Memory B cell (primary cell): ENCODE results near the gene DMBX1.
A peak's percentile ranks its signal among the peaks of the same experiment; 100 is the strongest.

Source experiments
- ATAC-seq: fragments of 150-1000 bp; cut with Tn5 transposase; 2 replicates; pipeline ENCODE4 v1.10.0; 2021; ENCODE audit warnings: low read depth, mild to moderate bottlenecking, moderate library complexity
- DNase-seq, 2 donors: peaks; one replicate each; pipeline ENCODE4 v3.0.0; 2022; ENCODE audit warnings: low spot score in 2 of 2
- H3K27ac Mint-ChIP-seq: one replicate; pipeline ENCODE4 v1.8.0; 2022; ENCODE audit warnings: mild to moderate bottlenecking, moderate library complexity, mixed read lengths
- H3K27me3 Mint-ChIP-seq: one replicate; pipeline ENCODE4 v1.8.0; 2022; ENCODE audit warnings: mixed read lengths
- H3K36me3 Mint-ChIP-seq: one replicate; pipeline ENCODE4 v1.8.0; 2022; ENCODE audit warnings: mild to moderate bottlenecking, mixed read lengths
- H3K4me1 Mint-ChIP-seq: one replicate; pipeline ENCODE4 v1.8.0; 2022; ENCODE audit warnings: mixed read lengths
- H3K4me3 Mint-ChIP-seq: one replicate; pipeline ENCODE4 v1.8.0; 2022; ENCODE audit warnings: mild to moderate bottlenecking, moderate library complexity, mixed read lengths
- H3K9me3 Mint-ChIP-seq: one replicate; pipeline ENCODE4 v1.8.0; 2022; ENCODE audit warnings: mixed read lengths

DMBX1 gene

DNA sequence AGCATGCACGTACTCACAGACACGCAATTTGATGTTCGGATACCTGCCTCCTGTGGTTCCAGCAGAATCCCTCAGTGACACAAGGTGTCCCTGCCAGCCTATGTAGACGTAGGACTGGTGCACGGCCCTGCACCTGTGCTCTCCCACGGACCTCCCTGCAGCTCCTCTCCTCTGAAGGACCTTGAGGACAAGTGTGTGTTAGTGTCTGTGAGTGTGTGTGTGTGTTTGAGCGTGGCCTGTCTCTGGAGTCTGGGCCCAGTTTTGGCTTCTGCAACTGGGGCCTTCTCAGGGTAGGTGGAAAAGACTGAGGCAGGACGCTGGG lies 22.5 kb upstream of the DMBX1 start:
- Mint-ChIP-seq H3K4me3 (peak overlapping the region; percentile 76), H3K36me3 (no peaks in the 10 kb centered on the region), H3K4me1 (peaks cover 7% of the 10 kb centered on the region), H3K27me3 (peaks cover 25% of the 10 kb centered on the region), H3K27ac (no peak overlapping the region), H3K9me3 (no peaks in the 10 kb centered on the region)
- ATAC-seq (no peak), DNase-seq (no peak)

DNA sequence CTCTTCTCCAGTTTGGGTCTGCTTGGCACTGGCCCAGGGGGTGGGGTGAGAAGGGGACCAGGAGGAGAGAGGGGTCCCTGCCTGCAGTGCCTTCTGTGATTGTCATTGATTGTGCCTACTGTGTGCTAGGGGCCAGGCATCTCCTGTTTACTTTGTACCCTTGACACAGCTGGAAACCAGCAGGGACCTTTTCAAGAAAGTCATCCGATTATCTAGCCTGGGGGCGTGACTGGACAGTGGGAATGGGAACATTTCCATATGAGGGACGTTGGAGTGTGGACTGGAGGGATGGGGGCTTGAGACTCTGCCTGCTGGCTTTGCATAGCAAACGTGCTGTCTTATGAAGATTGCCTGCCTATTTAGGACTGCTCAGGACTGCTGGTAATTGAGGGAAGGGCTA lies 19.8 kb upstream of the DMBX1 start:
- DNase-seq = no peak
- ATAC-seq = no peak
- H3K4me1 Mint-ChIP-seq = peaks cover 12% of the 10 kb centered on the region
- H3K9me3 Mint-ChIP-seq = no peaks in the 10 kb centered on the region
- no peaks in the 10 kb centered on the region for H3K36me3 Mint-ChIP-seq
- peaks cover 18% of the 10 kb centered on the region for H3K27me3 Mint-ChIP-seq
- H3K27ac Mint-ChIP-seq = no peak overlapping the region
- H3K4me3 Mint-ChIP-seq = no peak overlapping the region

DNA sequence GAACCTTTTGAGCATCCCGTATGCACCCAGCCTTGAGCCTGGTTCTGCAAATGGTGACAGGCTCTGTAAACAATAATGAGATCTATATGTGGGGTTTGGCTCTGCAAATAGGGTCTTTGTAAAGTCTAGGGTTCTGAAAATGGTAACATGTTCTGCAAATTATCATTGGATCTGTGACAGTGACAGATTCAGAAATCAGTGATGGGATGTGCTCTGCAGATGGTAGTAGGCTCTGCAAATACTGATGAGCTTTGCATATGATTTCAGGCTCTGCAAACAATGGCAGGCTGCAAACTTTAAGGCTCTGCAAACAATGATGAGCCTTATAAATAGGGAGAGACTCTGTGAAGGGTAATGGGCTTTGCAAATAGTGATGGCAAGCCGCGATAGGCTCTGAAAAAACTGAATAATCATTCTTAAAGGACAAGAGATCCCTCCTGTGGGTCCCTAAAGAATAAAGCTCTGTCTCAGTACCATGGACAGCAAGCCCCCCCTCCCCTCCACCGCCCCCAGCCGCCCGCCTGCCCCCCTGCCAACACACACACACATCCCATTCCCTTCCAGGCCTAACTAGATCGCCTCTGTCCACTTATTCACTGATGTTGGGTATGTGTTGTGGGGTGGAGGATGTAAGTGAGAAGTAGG lies 17.7 kb upstream of the DMBX1 start:
- ATAC-seq (no peak), DNase-seq (no peak)
- H3K4me3 Mint-ChIP-seq = no peak overlapping the region
- H3K9me3 Mint-ChIP-seq = no peaks in the 10 kb centered on the region
- H3K36me3 Mint-ChIP-seq = no peaks in the 10 kb centered on the region
- H3K4me1 Mint-ChIP-seq = peaks cover 10% of the 10 kb centered on the region
- peaks cover 13% of the 10 kb centered on the region for H3K27me3 Mint-ChIP-seq
- no peak overlapping the region for H3K27ac Mint-ChIP-seq

DNA sequence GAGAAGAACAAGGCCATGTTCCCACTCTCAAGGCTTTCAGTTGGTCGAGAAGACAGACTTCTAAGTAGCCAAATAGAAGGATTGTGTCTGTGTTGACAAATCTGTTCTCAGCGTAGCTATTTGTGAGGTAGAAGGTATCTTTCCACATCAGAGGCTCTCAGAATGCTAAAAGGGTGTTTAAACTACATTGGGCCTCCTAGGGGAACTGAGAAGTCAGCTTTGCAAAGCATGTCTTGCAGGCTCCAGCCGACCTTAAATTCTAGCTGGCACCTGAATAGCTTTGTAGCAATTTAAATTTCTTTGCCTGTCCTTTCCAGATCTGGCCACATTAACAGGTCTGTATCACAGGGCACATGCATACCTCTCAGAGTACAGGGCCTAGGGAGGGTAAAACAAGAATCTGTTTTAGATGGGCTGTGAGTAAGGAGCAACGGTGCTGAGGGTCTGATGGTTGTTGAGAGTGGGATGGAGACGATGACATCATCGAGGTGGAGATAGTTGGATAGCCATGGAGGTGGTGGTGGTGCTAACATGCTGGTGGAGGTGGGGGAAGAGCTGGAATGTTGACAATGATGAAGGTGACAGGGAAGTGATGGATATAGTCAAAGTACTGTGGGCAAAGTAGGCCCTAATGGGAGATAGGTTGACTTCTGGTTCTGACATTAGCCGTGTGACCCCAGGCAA lies 17.0 kb upstream of the DMBX1 start:
- no peaks in the 10 kb centered on the region for H3K36me3 Mint-ChIP-seq
- H3K27ac Mint-ChIP-seq = no peak overlapping the region
- no peak for DNase-seq
- peaks cover 10% of the 10 kb centered on the region for H3K4me1 Mint-ChIP-seq
- ATAC-seq = peak; percentile 18
- no peak overlapping the region for H3K4me3 Mint-ChIP-seq
- H3K9me3 Mint-ChIP-seq = no peaks in the 10 kb centered on the region
- H3K27me3 Mint-ChIP-seq = peaks cover 10% of the 10 kb centered on the region

DNA sequence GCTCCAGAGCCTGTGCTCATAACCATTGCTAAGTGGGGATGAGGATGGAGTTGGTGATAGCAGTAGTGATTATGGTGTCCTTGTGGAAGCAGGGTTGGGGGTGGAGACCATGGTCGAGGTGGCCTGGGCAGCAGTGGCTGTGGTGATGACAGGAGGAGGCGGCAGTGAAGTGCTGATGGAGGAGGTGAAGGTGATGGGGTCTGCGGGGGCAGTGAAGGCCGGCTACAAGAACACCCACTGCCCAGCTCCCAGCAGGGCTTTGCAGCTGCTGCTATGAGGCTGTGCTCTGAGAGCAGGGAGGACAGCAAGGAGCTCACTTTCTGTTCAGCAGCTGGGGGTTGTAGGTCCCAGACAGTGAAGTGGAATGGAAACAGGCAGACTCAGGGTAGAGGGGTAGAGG lies 15.6 kb upstream of the DMBX1 start:
- Mint-ChIP-seq H3K27me3 (peaks cover 7% of the 10 kb centered on the region), H3K27ac (no peak overlapping the region), H3K36me3 (no peaks in the 10 kb centered on the region), H3K4me3 (no peak overlapping the region), H3K9me3 (no peaks in the 10 kb centered on the region), H3K4me1 (peaks cover 10% of the 10 kb centered on the region)
- ATAC-seq (no peak), DNase-seq (no peak)

DNA sequence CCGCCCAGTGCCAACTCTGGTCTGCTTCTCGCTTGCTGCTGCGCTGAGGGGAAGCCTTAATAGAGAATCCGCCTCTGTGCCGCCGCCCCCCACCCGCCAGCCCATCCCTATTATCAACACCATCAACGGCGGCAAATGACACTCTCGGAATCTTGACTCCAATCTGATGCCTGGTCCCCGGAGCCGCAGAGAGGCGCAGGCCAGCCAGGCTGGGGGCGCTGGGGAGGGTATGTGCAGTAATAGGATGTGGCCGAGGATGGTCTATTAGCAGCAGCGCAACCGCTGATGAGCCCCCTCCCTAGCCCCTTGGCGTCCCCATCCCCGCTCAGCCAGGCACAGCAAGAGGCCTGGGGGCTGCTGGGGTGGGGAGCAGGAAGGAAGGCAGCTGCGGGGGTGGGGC lies 15.1 kb upstream of the DMBX1 start:
- Mint-ChIP-seq H3K4me1 (peaks cover 10% of the 10 kb centered on the region), H3K9me3 (no peaks in the 10 kb centered on the region), H3K27ac (no peak overlapping the region), H3K36me3 (no peaks in the 10 kb centered on the region), H3K27me3 (peaks cover 7% of the 10 kb centered on the region), H3K4me3 (no peak overlapping the region)
- DNase-seq = no peak
- ATAC-seq = no peak

DNA sequence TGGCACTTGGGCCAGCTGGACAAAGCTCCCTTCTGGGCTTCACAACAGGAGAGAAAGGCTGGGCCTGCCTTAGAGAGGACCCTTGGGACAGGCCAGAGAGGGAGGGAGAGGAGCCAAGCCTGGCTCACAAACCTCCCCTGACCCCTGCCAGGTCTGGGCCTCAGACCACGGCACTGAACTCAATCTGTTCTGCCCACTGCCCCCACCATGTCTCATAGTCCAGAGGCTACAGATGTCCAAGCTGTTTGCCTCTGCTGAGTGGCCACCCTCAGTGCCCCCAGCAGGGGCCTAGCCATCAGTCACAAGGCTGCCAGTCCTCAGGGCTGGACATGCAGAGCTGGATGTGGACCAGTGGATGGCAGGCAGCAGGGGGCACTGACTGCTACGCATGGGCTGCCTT lies 13.0 kb upstream of the DMBX1 start:
- Mint-ChIP-seq H3K36me3 (no peaks in the 10 kb centered on the region), H3K27me3 (peaks cover 8% of the 10 kb centered on the region), H3K9me3 (no peaks in the 10 kb centered on the region), H3K27ac (no peak overlapping the region), H3K4me3 (no peak overlapping the region), H3K4me1 (peaks cover 10% of the 10 kb centered on the region)
- ATAC-seq = no peak
- DNase-seq = no peak

DNA sequence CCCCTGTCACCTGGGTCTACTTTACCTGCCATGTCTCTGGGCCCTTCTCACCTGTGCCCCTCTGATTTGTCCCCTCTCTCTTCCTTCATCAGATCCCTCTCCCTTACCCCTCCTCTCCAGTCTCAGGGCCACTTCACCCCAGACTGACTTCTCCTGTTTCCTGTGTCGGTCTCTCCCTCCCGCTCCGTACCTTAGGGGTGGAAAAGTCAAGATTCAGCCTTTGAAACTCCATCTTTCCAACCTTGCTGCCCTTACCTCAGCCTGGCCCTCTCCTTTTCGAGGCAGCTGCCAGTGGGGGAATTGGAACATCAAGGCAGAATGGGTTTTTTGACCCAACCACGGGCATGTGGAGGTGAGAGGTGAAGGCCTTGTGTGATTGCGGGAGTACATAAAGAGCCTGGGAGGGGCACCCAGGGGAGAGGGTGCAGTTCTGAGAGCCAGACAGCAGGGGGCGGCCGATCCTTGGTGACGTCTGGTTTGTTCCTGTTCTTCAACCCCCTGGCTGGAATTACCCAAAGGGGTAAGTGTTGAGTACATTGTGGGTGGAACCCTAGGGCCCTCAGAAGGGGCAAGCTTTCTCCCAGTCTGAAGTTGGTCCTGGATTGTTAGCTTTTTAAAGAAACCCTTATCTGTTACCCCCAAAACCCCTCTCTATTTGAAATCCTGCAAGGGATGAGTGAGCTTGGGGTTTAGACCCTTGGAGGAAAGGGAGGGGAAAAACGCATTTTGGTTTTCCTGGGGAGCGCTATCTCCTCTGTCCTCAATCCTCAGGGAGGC lies 12.3 kb upstream of the DMBX1 start:
- H3K4me3 Mint-ChIP-seq = no peak overlapping the region
- H3K27ac Mint-ChIP-seq = no peak overlapping the region
- ATAC-seq = peak; percentile 91
- DNase-seq = peak; percentile 80 to 86
- peaks cover 8% of the 10 kb centered on the region for H3K27me3 Mint-ChIP-seq
- peaks cover 10% of the 10 kb centered on the region for H3K4me1 Mint-ChIP-seq
- no peaks in the 10 kb centered on the region for H3K9me3 Mint-ChIP-seq
- no peaks in the 10 kb centered on the region for H3K36me3 Mint-ChIP-seq

DNA sequence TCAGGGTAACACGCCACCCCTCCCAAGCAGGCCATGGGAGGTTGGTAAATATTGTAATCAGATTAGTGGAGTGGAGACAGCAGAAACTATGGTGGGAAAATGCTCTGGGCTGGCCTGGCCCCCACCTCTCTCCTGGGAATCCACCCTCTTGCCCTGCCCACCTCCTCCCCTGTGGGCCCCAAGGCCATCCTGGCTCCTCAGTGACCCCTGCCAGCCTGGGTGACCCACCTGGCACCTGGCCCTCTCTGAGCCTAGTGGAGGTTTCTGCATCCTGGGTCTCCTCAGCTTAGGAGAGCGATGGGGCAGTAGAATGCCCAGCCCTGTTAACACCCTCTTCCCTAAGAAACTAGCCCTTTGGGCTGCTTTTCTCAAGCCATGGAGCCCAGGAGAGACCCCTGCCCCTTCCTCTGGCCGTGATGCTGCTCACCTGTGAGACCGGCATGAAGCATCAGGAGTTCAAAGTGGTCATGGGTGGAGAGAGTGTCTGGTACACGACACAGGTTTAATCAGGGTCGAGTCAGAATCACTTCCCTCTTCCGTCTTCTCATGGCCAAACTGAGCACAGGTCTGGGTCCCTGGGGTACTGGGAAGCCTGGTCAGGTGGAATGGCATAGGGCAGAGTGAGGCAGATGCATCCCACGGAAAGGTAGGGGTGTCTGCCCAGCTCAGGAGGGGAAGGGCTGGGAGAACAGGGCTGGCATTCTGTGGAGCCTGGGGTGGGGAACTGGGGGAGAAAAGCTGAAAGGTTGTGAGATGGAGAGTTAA lies 10.7 kb upstream of the DMBX1 start:
- DNase-seq = no peak
- Mint-ChIP-seq H3K36me3 (no peaks in the 10 kb centered on the region), H3K4me1 (peaks cover 5% of the 10 kb centered on the region), H3K27me3 (peaks cover 12% of the 10 kb centered on the region), H3K9me3 (no peaks in the 10 kb centered on the region), H3K4me3 (no peak overlapping the region), H3K27ac (no peak overlapping the region)
- ATAC-seq = no peak

DNA sequence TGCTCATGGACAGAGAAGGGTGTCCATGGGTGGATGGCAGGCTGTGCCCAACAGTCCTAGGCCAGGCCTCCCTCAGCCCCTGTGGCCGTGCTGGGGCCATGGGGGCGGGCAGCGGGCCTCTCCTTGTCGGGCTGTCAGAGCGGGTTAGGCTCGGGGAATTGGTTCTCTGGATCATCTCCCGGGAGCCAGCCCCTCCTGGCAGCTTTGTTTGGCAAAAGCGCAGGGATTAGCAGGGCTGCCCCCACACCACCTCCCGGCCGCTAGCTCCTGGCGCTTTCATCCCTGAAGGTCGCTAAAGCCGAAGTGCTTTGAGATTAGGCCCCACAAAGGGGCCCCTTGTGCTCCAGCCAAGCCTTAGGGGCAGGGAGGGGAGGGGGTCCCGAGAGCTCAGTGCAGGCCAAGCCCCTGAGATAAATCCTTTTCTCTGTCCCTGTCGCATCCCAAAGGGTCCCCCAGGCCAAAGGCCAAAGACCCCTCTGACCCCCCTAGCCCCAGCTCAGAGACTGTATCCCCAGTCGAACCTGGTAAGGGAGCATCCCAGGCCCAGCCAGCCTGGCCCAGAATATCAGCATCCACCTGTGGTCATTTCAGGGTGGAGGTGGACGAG lies 9.8 kb upstream of the DMBX1 start:
- peaks cover 5% of the 10 kb centered on the region for H3K4me1 Mint-ChIP-seq
- no peaks in the 10 kb centered on the region for H3K9me3 Mint-ChIP-seq
- H3K4me3 Mint-ChIP-seq = no peak overlapping the region
- peaks cover 18% of the 10 kb centered on the region for H3K27me3 Mint-ChIP-seq
- H3K27ac Mint-ChIP-seq = no peak overlapping the region
- no peaks in the 10 kb centered on the region for H3K36me3 Mint-ChIP-seq
- DNase-seq (no peak), ATAC-seq (no peak)

DNA sequence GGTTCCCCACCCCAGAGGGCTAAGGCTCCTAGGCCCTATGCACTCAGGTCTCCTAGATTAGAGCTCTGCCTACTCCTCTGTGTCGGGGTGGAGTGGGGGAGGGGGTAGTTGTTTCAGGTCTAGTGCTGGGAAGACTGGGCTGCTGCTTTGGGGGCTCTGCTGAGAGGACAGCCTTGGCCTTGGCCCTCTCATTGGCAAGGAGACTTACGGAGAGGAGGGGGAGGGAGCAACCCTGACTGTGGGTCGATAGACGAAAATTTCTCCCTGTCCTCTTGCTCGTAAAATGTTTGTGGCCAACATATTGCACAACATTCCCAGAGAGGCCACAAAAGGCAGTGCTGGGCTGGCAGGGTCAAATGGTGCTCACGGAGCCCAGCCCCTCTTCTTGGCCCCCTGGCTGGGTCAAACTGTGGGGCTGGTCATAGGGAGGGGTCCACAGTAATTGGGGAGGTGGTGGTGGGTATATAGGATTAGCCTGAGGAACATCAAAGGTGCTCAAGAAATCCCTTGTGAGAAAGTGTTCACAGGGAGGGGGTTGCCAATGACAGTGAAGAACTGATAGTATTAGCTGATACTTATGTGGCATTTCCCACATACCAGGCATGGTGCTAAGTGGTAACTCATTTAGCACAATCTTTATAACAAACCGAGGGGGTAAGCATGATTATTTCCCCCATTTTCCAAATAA lies 8.5 kb upstream of the DMBX1 start:
- H3K9me3 Mint-ChIP-seq = no peaks in the 10 kb centered on the region
- H3K27ac Mint-ChIP-seq = no peak overlapping the region
- H3K4me3 Mint-ChIP-seq = no peak overlapping the region
- peaks cover 8% of the 10 kb centered on the region for H3K4me1 Mint-ChIP-seq
- peaks cover 24% of the 10 kb centered on the region for H3K27me3 Mint-ChIP-seq
- H3K36me3 Mint-ChIP-seq = no peaks in the 10 kb centered on the region
- ATAC-seq (no peak), DNase-seq (no peak)

DNA sequence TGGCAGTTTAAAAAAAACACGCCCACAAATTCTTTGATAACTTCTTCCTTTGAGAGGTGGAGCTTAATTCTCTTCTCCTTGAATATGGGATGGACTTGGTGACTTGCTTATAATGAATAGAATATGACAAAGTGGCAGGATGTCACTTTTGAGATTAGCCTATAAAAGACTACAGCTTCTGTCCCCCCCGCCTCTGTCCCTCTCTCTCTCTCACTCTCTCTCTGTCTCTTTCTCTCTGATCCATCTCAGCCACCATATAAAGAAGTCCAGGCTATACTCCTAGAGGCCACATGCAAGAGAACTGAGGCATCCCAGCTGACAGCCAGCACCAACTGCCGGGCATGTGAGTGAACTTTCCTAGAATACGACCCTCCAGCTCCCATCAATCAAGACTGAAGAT lies 7.7 kb upstream of the DMBX1 start:
- Mint-ChIP-seq H3K9me3 (no peaks in the 10 kb centered on the region), H3K4me1 (peaks cover 7% of the 10 kb centered on the region), H3K27me3 (peaks cover 29% of the 10 kb centered on the region), H3K27ac (no peak overlapping the region), H3K4me3 (no peak overlapping the region), H3K36me3 (no peaks in the 10 kb centered on the region)
- DNase-seq (no peak), ATAC-seq (no peak)

DNA sequence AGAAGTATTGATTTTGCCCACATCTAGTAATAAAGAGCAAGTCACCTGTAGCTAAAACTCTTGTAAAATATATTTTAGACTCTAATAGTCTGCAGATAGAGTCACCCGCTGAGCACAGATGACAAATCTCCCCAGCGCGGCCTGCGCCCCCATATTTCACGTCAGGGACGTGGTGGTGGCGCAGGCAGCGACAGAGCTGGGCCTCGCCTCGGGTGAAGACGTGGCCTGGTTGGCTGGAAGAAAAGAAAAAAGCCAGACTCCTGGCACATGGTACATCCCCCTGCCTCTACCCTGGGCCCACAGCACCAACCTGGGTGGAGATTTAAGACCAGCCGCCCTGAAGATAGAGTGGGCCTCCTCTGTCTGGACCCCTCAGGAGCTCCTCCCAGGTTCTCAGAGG lies 6.0 kb upstream of the DMBX1 start:
- H3K9me3 Mint-ChIP-seq = no peaks in the 10 kb centered on the region
- H3K36me3 Mint-ChIP-seq = no peaks in the 10 kb centered on the region
- no peak overlapping the region for H3K4me3 Mint-ChIP-seq
- H3K27ac Mint-ChIP-seq = no peak overlapping the region
- no peak for ATAC-seq
- no peak for DNase-seq
- H3K27me3 Mint-ChIP-seq = peaks cover 37% of the 10 kb centered on the region
- H3K4me1 Mint-ChIP-seq = peaks cover 6% of the 10 kb centered on the region
